Muscle of leg (tissue), 11 donors: ENCODE results near the gene NOG. TPM values are rescaled to one million over a fixed set of nuclear protein-coding genes. Genes with fewer than 3 reads are reported as not detected.

Experiments used
- DNase-seq: peaks from one replicate; pipeline ENCODE4 v3.0.0; 2013
- H3K27ac ChIP-seq: one replicate; pipeline ENCODE4 v1.5.1; 2013; ENCODE audit warnings: mild to moderate bottlenecking, low read length, control low read depth
- H3K27me3 ChIP-seq: one replicate; pipeline ENCODE4 v1.6.1; 2013; ENCODE audit warnings: low read length; ENCODE audit not compliant: control insufficient read depth, insufficient read depth
- H3K36me3 ChIP-seq: one replicate; pipeline ENCODE4 v1.6.1; 2013; ENCODE audit warnings: low read length; ENCODE audit not compliant: control insufficient read depth, insufficient read depth
- H3K4me1 ChIP-seq: one replicate; pipeline ENCODE4 v1.6.1; 2013; ENCODE audit warnings: low read length; ENCODE audit not compliant: control insufficient read depth, insufficient read depth
- H3K4me3 ChIP-seq: one replicate; pipeline ENCODE4 v1.5.1; 2013; ENCODE audit warnings: low read length, control low read depth
- H3K9me3 ChIP-seq: replicated peaks from 2 replicates; pipeline ENCODE4 v1.6.1; 2013; ENCODE audit warnings: low read depth, low read length; ENCODE audit not compliant: control insufficient read depth
- WGBS: methylation state at CpG from one replicate; pipeline ENCODE4 v1.1.5; 2013; ENCODE audit warnings: missing lambda C conversion rate; ENCODE audit not compliant: insufficient coverage; 5-methylcytosine and 5-hydroxymethylcytosine counted together
- polyA plus RNA-seq, 8 donors: library from polyadenylated mRNA; unstranded; fragments of 120-200 nt; gene quantifications; one replicate each; pipeline versions ENCODE4 v1.2.1 to v1.2.3, GENCODE V29; 2013; ENCODE audit warnings: inconsistent platforms in 1 of 8, low replicate concordance in 1 of 8; ENCODE audit not compliant: insufficient read length in 8 of 8, insufficient read depth in 1 of 8
- total RNA-seq: library from RNA; stranded (reverse); fragments of 120-200 nt; gene quantifications from one replicate; pipeline ENCODE4 v1.2.4, GENCODE V29; 2013

NOG gene
- total and polyA plus RNA-seq, 9 donors = 3.9 to 6.7 (median 4.4) TPM

DNA sequence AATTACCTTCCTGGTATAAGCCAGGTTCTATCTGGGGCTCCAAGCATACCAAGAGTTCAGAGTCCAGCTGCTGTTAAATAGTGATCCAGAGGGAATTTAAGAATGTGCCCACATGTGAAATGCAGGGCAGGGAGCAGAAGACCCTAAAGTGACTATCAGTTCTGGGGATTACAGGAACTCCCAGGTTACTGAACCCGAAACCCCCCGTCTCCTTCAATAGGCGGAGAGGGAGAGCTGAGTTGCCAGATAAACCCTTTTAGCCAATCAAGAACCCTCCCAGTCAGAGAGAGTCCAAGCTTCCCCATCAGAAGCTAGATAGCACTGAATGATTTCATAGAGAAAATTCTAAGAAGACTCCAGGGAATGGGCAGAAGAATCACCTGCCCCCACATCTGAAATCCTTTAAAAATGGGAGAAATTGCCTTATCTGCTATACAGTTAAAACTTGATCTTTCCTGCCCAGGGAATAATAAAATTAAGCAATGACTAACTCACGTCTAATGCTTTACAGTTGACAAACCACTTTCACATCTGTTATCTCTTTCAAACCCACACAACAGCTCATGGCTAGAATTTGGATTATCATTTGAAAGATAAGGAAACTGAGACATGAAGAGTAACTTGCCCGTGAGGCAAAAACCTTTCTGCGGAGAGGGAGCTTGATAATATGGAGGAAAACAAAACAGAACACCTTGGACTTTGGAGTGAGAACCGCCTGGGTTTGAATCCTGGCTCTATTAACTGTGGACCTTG, 10.2 kb downstream of the NOG start:
- no peaks in the 10 kb centered on the region for H3K9me3 ChIP-seq
- no CpG with 5 or more reads among the region's 7 CpGs for WGBS
- H3K27ac ChIP-seq = no peak overlapping the region
- H3K4me1 ChIP-seq = peaks cover 2% of the 10 kb centered on the region
- no peak overlapping the region for H3K4me3 ChIP-seq
- peaks cover 7% of the 10 kb centered on the region for H3K27me3 ChIP-seq
- DNase-seq = no peak
- H3K36me3 ChIP-seq = no peaks in the 10 kb centered on the region

DNA sequence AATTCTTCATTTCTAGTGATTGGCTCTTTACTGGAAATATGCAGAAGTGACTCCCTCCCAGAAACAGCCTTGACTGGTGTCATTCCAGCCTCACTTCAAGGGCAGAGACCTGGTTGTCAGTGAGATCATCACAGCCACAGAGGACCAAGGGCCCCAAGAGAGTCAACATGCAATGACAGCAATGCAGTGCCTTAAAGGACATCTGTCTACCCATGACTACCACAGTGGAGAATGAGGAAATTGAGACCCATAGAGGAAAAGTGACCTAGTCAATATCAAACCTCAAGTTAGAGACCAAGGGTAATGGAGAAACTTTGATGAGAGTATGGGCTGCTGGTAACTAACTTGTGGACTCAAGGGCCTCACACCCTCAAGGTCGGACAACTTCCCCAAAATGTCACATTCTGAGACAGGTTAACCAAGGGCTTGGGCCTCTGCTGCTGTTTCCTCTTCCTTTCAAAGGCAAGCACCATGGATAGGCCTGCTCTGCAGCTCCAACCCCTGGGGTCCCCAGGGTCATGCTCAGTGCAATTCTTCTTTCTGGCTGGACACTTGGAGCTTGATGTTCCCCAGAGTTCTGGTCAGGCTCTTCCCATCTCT, 11.3 kb downstream of the NOG start:
- Histone ChIP-seq H3K36me3 (no peaks in the 10 kb centered on the region), H3K4me1 (no peaks in the 10 kb centered on the region), H3K27ac (no peak overlapping the region), H3K9me3 (no peaks in the 10 kb centered on the region), H3K27me3 (peaks cover 3% of the 10 kb centered on the region), H3K4me3 (no peak overlapping the region)
- WGBS = 71% methylated on average over 1 of the region's 1 CpG
- no peak for DNase-seq

DNA sequence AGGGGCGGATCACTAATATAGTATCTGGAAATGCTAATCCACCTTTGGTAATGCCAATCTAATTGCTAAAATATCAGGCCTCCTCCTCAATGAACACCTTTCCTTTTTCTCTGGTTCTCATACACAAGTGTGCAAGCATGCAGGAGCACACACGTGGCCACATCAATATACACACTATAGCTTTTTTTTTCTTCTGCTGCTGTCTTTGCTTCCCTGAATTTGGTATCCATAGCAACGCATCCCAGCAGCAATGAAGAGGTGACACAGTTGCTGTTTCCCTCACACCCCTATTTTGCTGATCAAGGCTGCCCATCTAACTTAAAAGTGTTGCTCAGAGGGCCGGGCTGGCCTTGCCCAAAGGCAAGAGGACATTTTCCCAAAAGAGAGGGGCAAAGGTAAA, 15.4 kb downstream of the NOG start:
- H3K36me3 ChIP-seq = no peaks in the 10 kb centered on the region
- no peaks in the 10 kb centered on the region for H3K4me1 ChIP-seq
- WGBS = 53% methylated on average over 2 of the region's 4 CpGs
- H3K4me3 ChIP-seq = no peak overlapping the region
- no peak for DNase-seq
- H3K27ac ChIP-seq = no peak overlapping the region
- H3K9me3 ChIP-seq = no peaks in the 10 kb centered on the region
- no peaks in the 10 kb centered on the region for H3K27me3 ChIP-seq

DNA sequence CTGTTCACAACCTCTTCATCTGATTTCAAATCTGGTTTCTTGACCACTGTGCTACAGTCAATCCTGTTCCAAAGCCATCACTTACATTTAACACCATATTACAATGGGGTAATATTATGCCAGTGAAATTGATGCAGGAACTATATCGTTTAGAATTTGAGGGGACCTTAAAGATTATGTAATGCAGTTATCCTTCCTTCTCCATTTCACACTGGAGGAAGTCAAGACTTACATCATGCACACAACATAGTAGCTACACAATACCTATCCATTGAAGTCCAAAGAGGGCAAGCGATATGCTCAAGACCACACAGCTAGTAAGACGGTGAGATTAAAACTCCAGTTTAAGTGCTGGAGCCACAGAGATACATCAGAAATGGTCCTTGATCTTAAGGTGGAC, 16.8 kb downstream of the NOG start:
- H3K9me3 ChIP-seq = no peaks in the 10 kb centered on the region
- no peak overlapping the region for H3K27ac ChIP-seq
- no peaks in the 10 kb centered on the region for H3K27me3 ChIP-seq
- H3K4me1 ChIP-seq = no peaks in the 10 kb centered on the region
- H3K36me3 ChIP-seq = no peaks in the 10 kb centered on the region
- DNase-seq = no peak
- WGBS = 100% methylated on average over 1 of the region's 3 CpGs
- H3K4me3 ChIP-seq = no peak overlapping the region

DNA sequence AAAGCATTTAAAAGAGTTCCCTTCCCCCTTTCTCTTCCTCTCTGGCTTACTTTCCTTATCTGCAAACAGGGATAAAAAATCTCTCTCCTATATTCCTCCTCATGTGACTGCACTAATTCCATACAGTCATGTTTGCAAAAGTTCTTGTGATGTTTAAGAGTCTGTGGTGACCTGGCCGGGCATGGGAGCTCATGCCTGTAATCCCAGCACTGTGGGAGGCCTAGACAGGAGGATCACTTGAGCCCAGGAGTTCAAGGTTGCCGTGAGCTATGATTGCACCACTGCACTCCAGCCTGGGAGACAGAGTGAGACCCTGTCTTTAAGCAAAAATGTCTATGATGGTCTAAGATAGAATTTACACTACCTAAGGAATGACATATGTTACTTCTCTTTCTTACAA, 19.6 kb downstream of the NOG start:
- WGBS = 63% methylated on average over 1 of the region's 2 CpGs
- no peaks in the 10 kb centered on the region for H3K36me3 ChIP-seq
- no peaks in the 10 kb centered on the region for H3K4me1 ChIP-seq
- no peak overlapping the region for H3K27ac ChIP-seq
- no peaks in the 10 kb centered on the region for H3K27me3 ChIP-seq
- H3K9me3 ChIP-seq = no peaks in the 10 kb centered on the region
- H3K4me3 ChIP-seq = no peak overlapping the region
- DNase-seq = no peak

GRCh38 chr17:56614522-56614921, 21.0 kb downstream of the NOG start:
- Histone ChIP-seq H3K36me3 (no peaks in the 10 kb centered on the region), H3K27ac (no peak overlapping the region), H3K4me3 (no peak overlapping the region), H3K4me1 (no peaks in the 10 kb centered on the region), H3K9me3 (no peaks in the 10 kb centered on the region), H3K27me3 (no peaks in the 10 kb centered on the region)
- peak; percentile 33 for DNase-seq
- 80% methylated on average over 2 of the region's 2 CpGs for WGBS

- no peak for DNase-seq
- Histone ChIP-seq H3K36me3 (no peaks in the 10 kb centered on the region), H3K4me1 (no peaks in the 10 kb centered on the region), H3K27ac (no peak overlapping the region), H3K27me3 (no peaks in the 10 kb centered on the region), H3K4me3 (no peak overlapping the region), H3K9me3 (no peaks in the 10 kb centered on the region)
- 92% methylated on average over 2 of the region's 2 CpGs for WGBS
Measured at GRCh38 chr17:56616239-56616638, 22.7 kb downstream of the NOG start.

DNA sequence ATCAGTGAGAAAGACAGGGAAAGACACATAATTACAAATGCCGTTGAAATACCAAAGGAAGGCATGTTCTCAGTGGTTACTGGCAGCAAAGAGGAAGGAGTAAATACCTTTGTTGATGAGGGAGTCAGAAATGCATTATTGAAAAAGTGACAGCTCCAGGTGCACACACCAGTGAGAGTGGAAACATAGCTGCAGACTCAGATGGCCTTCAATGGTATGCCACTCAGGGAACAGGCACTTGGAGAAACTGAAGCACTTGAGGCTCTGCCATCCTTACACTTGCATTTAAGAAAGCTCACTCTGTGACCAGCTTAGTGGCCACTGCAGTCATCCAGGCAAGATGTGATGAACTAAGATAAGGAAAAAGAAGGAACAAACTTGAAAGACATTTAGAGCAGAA, 29.9 kb downstream of the NOG start:
- Histone ChIP-seq H3K27ac (no peak overlapping the region), H3K27me3 (no peaks in the 10 kb centered on the region), H3K36me3 (no peaks in the 10 kb centered on the region), H3K4me1 (peaks cover 11% of the 10 kb centered on the region), H3K4me3 (no peak overlapping the region), H3K9me3 (no peaks in the 10 kb centered on the region)
- no peak for DNase-seq
- 60% methylated on average over 1 of the region's 1 CpG for WGBS

DNA sequence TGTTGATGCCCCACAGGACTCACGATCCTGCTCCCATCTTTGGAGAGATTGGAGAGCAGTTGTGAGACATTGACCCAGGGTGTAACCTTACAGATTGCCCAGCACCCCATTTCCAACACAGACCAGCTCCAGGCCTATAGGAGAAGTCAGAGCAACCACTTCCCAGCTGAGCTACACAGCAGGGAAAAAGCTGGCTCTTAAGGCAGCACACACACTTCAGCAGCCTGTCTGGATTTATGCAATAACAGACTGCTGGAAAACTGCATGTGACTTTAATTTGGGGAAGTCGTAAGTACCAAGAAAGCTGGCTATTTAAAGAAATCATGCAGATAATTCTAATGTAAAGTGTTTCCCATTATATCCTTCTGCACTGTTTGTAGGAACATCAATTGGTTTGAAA, 30.8 kb downstream of the NOG start:
- no peaks in the 10 kb centered on the region for H3K36me3 ChIP-seq
- H3K4me3 ChIP-seq = no peak overlapping the region
- no CpG with 5 or more reads among the region's 2 CpGs for WGBS
- no peaks in the 10 kb centered on the region for H3K9me3 ChIP-seq
- H3K27me3 ChIP-seq = no peaks in the 10 kb centered on the region
- peak; percentile 61 for DNase-seq
- no peak overlapping the region for H3K27ac ChIP-seq
- peaks cover 11% of the 10 kb centered on the region for H3K4me1 ChIP-seq

DNA sequence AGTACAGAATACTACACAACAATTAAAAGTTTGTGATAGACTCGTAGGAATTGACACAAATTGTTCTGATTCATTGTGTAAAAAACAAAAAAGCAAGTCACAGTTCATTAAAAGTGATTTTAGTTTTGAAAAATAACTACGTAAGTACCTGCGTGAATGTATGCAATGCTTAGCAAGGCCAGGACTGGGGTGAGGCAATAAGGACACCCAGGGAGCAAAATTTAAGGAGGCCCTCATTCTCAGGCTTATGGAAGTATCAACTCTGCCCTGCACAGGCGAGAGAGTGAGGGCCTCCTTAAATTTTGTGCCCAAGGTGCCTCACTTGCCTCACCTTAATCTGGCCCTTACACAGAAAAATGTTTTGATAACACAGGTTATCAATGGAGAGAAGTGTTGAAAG, 31.4 kb downstream of the NOG start:
- 60% methylated on average over 2 of the region's 4 CpGs for WGBS
- no peaks in the 10 kb centered on the region for H3K27me3 ChIP-seq
- no peak for DNase-seq

More for the DNA sequence above, 31.4 kb downstream of the NOG start:
- H3K27ac ChIP-seq = no peak overlapping the region
- H3K9me3 ChIP-seq = no peaks in the 10 kb centered on the region
- no peak overlapping the region for H3K4me3 ChIP-seq
- peaks cover 11% of the 10 kb centered on the region for H3K4me1 ChIP-seq
- no peaks in the 10 kb centered on the region for H3K36me3 ChIP-seq
